HG03045 (cell line): ENCODE measurements around the gene FSTL3.

Source experiments
- ATAC-seq: cut with Tn5 transposase; IDR thresholded peaks from one replicate; pipeline ENCODE4 v1.9.1; 2021; ENCODE audit warnings: mild to moderate bottlenecking, moderate library complexity; ENCODE audit not compliant: unreplicated experiment

The FSTL3 gene

GRCh38 chr19:732148-733069, 56.2 kb downstream of the FSTL3 start:
- no peak for ATAC-seq
